Measurements from ENCODE around the gene SIDT2.

SIDT2 gene

DNA sequence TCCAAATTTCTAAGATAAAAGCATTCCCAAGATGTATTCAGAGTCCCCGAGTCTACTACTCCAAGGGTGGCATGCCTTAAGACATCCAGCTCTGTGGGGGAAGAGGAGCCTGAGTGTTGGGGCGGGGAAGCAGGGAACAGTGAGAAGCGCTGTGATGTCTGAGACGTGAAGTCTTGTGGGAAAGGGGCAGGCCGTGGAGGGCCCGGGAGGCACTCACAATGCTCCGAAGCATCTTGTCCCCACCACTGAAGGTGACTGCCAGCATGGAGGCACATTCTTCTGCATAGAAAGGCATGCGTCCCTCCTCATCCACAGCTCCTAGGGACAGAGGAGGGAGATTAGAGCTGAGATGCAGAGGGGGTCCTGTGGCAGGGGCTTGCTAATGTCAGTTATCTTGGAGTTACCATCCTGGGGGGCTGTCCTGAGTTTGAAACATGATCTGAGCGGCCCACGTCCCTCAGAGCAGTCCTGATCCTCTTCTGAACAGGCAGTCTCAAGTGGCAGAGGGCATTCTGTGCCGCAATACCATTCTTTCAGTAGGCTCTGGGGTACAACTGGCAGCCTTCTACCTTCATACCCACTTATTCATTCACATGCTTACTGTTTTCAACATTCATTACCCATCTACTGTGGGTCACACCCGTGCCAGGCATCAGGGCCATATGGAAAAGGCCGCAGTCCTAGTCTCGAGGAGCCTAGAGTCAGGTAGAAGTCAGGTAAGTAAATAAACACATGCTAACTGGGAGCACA is 44.6 kb downstream of the SIDT2 start:
- DNase-seq (ENCODE audit: low spot score) = no peak

GRCh38 chr11:117223741-117224689 is 45.5 kb downstream of the SIDT2 start:
- DNase-seq (ENCODE audit: low spot score) = no peak

GRCh38 chr11:117225553-117226170 is 47.1 kb downstream of the SIDT2 start:
- DNase-seq (ENCODE audit: low spot score) = no peak

- DNase-seq (ENCODE audit: low spot score) = peak; percentile 84
Observed at GRCh38 chr11:117226388-117227385, 48.1 kb downstream of the SIDT2 start.

- DNase-seq (ENCODE audit: low spot score) = no peak
Observed at GRCh38 chr11:117228091-117228490, 49.5 kb downstream of the SIDT2 start.

- DNase-seq (ENCODE audit: low spot score) = no peak
Observed at GRCh38 chr11:117229411-117229810, 50.9 kb downstream of the SIDT2 start.

- no peak for DNase-seq (ENCODE audit: low spot score)
Observed at GRCh38 chr11:117229931-117230285, 51.4 kb downstream of the SIDT2 start.

DNA sequence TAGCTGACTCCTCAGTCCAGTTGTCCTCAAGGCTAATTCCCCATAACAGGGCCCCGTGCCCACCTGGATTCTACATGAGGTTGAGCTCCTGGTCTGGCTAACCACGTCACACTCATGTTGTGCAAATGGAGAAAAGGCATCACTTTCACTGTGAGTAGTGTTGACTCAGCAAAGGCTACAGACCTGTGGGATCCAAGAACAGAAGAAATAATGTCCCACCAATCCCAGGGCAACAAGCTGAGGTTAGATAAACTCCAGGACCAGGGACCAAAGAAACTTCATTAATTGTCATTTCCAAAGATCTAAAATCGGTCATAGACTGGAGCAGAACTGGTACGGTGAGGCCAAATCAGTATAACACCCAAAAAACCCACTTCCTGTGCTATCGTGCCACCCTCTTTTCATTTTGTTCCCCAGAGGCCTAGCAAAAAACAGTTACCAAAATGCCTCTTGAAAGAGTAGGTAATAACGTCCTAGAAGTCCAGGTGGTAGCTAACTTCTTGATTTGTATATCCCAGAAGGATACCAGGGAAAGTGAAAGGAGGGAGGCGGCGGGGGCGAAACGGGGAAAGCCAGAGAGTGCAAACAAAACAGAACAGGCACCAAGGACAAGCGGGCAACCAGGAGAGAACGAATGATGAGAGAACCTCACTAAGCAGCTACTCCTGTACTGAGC is 51.9 kb downstream of the SIDT2 start:
- DNase-seq (ENCODE audit: low spot score) = no peak

- DNase-seq (ENCODE audit: low spot score) = peak; percentile 13
Observed at GRCh38 chr11:117230999-117231841, 52.7 kb downstream of the SIDT2 start.

DNA sequence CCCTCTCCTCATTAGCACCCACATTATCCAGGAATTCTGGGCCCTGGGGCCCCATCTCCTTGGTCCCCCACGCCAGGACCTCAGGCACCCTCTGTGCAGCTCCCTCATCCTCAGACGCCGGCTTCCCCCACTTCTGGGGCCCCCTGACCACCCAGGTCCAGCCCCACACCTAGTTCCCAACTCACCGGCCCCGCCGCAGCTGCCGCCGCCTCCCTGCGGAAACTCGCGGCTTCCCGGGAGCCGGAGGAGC is 53.2 kb downstream of the SIDT2 start, which contains the start of gene PCSK7:
PCSK7 (minus strand) TSS at position 232 of the 250 bp plus-strand sequence. CDS start 2,229 bp downstream, outside the sequence.
- no peak for DNase-seq (ENCODE audit: low spot score)

DNA sequence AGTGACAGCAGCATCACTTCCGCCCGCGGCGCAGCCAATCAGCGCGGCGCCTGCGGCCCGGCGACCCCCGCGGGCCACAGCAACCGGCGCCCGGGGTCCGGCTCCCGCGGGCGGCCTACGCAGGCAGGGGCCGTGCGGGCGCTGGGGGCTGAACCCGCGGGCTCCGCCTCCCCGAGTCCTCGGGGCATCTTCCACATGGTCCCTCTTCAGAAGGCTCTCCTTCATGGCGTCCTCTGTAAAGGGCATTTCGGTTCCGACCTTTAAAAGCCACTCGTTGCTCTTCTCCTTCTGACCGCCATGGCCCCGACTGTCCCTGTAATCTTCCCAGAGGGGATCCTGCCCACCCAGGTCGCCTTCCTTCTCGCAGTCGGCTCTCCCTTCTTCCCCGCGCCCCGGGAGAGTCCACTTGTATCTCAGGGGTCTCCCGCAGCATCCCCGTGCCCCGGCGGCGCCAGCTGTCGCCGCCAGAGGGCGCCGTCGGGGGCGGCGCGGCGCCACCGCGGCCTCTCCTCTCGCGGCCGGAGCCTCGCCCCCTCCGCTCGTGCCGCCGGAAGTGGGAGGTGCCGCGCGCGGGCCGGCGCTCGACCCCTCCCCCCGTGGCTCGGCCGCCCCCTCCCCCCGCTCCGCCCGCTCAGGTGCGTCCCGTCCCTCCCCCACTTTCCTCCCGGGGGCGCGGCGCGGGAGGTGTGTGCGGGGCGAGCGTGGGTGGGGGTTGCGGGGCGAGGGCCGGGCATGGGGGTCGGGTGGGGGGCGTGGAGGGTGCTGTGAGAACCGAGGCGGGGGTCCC is 53.7 kb downstream of the SIDT2 start, which contains the start of gene RNF214:
RNF214 (plus strand) TSS at position 580 of the 787 bp plus-strand sequence. CDS start 1,602 bp downstream, outside the sequence.
- peak; percentile 85 for DNase-seq (ENCODE audit: low spot score)

GRCh38 chr11:117232911-117233409 is 54.4 kb downstream of the SIDT2 start:
- no peak for DNase-seq (ENCODE audit: low spot score)

DNA sequence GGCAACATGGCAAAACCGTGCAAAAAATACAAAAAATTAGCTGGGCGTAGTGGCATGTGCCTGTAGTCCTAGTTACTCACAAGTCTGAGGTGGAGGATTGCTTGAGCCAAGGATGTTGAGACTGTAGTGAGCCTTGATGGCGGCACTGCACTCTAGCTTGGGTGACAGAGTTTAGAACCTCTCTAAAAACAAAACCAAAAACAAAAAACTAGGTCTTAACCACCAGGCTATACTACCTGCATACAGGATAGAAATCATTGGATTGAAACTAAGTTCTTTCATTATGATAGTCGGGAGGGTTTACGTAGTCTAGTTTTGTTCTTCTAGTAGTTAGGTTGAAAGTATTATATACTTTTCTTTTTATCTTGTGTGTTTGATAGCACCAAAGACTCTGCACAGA is 59.7 kb downstream of the SIDT2 start:
- no peak for DNase-seq (ENCODE audit: low spot score)

DNA sequence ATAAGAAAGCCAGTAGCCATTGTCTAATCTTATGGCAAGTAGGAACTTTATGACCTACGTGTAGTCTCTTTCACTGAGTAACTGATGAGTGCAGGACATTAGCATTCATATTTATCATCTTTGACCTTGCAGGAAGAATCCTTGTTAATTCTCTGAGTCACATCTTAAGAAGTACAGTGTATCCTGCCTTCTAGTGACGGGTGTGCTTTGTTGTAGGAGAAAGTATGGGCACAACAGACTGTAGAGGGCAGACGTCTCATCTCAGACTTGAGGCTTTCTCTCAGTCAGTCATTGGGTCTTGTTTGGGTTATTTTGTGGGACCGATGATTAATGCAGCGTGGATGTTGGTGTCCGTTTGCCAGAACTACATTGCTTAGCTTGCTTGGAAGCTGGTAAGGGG is 60.8 kb downstream of the SIDT2 start:
- peak; percentile 65 for DNase-seq (ENCODE audit: low spot score)
